GM15510 (cell line): ENCODE results near the gene HASPIN.

ENCODE experiments used
- POLR2A ChIP-seq: IDR thresholded peaks from 3 replicates; pipeline ENCODE4 v1.6.1; 2011; ENCODE audit warnings: borderline replicate concordance; ENCODE audit not compliant: insufficient read length; ENCODE audit errors: extremely low read depth

The HASPIN gene

GRCh38 chr17:3770466-3770865 lies 46.8 kb downstream of the HASPIN start:
- no peak for TF ChIP-seq POLR2A

GRCh38 chr17:3771140-3771539 lies 47.4 kb downstream of the HASPIN start:
- no peak for TF ChIP-seq POLR2A

- TF ChIP-seq POLR2A: no peak
Observed at GRCh38 chr17:3772764-3773163, 49.1 kb downstream of the HASPIN start.

- no peak for TF ChIP-seq POLR2A
Observed at GRCh38 chr17:3773511-3773910, 49.8 kb downstream of the HASPIN start.

GRCh38 chr17:3773966-3774365 lies 50.3 kb downstream of the HASPIN start:
- no peak for TF ChIP-seq POLR2A
